PFSK-1 (cell line): ENCODE data around the gene MMP15.

ENCODE experiments used
- FOXP2 ChIP-seq: optimal IDR thresholded peaks from 2 replicates; pipeline ENCODE3; 2011; ENCODE audit warnings: borderline replicate concordance, control low read depth, inconsistent platforms; ENCODE audit not compliant: insufficient read depth; ENCODE audit errors: extremely low read length, extremely low read depth
- POLR2AphosphoS5 ChIP-seq: IDR thresholded peaks from 2 replicates; pipeline ENCODE4 v1.6.1; 2012; ENCODE audit warnings: low read depth, mild to moderate bottlenecking, control low read depth, low read length, moderate library complexity
- SIN3A ChIP-seq: IDR thresholded peaks from 2 replicates; pipeline ENCODE4 v1.6.1; 2012; ENCODE audit warnings: mild to moderate bottlenecking, low read length, moderate library complexity, borderline replicate concordance; ENCODE audit not compliant: insufficient read depth
- TAF1 ChIP-seq: IDR thresholded peaks from 2 replicates; pipeline ENCODE4 v1.6.1; 2012; ENCODE audit warnings: low read length, control low read depth, borderline replicate concordance; ENCODE audit not compliant: insufficient read depth
- TF ChIP-seq, protein P1 (sequence below), 2 experiments: IDR thresholded peaks; 2 replicates each; pipeline versions ENCODE4 v1.6.1 to v1.8.0; 2011 to 2012; ENCODE audit warnings: low read depth in 2 of 2, low read length in 2 of 2, control low read depth in 1 of 2, inconsistent platforms in 1 of 2, mild to moderate bottlenecking in 1 of 2, moderate library complexity in 1 of 2; ENCODE audit not compliant: insufficient read depth in 1 of 2

Gene MMP15

DNA sequence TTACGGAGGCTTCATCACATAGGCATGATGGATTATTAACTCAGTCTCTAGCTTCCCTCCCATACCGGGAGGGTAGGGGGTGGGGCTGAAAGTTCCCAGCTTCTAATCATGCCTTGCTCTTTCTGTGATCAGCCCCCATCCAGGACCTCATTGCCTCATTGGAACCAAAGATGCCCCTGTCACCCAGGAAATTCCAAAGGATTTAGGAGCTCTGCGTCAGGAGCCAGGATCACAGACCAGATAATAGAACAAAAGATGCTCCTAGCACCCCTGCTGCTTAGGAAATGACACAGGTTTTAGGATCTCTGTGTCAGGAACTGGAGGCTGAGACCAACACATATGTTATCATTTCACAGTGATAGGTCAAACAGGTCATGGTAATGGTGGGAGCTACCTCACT, 14.7 kb upstream of the MMP15 start:
- TF ChIP-seq, protein P1, sequence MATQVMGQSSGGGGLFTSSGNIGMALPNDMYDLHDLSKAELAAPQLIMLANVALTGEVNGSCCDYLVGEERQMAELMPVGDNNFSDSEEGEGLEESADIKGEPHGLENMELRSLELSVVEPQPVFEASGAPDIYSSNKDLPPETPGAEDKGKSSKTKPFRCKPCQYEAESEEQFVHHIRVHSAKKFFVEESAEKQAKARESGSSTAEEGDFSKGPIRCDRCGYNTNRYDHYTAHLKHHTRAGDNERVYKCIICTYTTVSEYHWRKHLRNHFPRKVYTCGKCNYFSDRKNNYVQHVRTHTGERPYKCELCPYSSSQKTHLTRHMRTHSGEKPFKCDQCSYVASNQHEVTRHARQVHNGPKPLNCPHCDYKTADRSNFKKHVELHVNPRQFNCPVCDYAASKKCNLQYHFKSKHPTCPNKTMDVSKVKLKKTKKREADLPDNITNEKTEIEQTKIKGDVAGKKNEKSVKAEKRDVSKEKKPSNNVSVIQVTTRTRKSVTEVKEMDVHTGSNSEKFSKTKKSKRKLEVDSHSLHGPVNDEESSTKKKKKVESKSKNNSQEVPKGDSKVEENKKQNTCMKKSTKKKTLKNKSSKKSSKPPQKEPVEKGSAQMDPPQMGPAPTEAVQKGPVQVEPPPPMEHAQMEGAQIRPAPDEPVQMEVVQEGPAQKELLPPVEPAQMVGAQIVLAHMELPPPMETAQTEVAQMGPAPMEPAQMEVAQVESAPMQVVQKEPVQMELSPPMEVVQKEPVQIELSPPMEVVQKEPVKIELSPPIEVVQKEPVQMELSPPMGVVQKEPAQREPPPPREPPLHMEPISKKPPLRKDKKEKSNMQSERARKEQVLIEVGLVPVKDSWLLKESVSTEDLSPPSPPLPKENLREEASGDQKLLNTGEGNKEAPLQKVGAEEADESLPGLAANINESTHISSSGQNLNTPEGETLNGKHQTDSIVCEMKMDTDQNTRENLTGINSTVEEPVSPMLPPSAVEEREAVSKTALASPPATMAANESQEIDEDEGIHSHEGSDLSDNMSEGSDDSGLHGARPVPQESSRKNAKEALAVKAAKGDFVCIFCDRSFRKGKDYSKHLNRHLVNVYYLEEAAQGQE (IDR thresholded peaks at IDR 0.05; ENCODE audit: insufficient read depth in 1 of 2, low read depth in 2 of 2, low read length in 2 of 2), result no peak
- TF ChIP-seq TAF1 (no peak), FOXP2 (no peak), SIN3A (no peak), POLR2AphosphoS5 (no peak)

DNA sequence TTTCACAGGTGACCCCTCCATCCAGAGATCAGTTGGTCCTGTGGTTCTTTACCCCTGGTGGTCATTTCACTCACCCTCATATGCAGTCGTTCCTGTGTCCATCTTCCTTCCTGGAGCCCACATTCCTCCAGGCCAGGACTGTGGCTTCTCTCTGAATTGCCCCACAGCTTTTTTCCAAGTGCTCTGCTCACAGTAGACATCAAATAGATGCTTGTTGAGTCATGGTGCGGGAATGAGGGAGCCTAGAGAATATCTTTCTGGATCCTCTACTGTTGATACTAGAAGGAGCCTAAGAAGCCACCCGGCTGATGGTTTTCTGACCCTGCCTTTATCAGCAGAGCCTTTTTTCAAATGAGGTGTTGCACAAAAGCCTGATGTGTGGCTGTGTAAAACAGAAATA, 13.9 kb upstream of the MMP15 start:
- no peak for TF ChIP-seq POLR2AphosphoS5
- TF ChIP-seq TAF1, result no peak
- TF ChIP-seq SIN3A, result no peak
- TF ChIP-seq FOXP2, result no peak
- TF ChIP-seq, protein P1 (IDR thresholded peaks at IDR 0.05; ENCODE audit: insufficient read depth in 1 of 2, low read depth in 2 of 2, low read length in 2 of 2), result no peak

DNA sequence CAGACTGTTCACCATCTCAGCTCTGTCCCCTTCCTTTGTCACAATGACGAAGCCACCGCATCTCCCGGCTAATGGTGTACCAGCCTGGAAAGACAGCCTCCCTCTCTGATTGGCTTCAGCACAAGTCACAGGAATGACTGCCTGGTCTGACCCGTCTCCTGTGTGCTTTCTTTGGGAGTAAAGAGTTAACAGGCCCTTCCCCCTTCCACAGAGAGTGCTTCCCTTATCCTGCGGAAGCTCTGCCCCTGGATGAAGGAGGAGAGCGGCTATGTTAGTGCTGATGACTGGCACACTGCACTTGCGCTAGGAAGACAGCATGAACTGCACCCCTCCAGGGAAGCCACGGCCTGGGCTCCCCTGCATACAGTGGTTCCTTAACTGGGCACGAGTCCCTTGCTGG, 13.1 kb upstream of the MMP15 start:
- TF ChIP-seq, protein P1 (IDR thresholded peaks at IDR 0.05; ENCODE audit: insufficient read depth in 1 of 2, low read depth in 2 of 2, low read length in 2 of 2), result no peak
- TF ChIP-seq POLR2AphosphoS5, result no peak
- no peak for TF ChIP-seq SIN3A
- no peak for TF ChIP-seq FOXP2
- TF ChIP-seq TAF1, result no peak

DNA sequence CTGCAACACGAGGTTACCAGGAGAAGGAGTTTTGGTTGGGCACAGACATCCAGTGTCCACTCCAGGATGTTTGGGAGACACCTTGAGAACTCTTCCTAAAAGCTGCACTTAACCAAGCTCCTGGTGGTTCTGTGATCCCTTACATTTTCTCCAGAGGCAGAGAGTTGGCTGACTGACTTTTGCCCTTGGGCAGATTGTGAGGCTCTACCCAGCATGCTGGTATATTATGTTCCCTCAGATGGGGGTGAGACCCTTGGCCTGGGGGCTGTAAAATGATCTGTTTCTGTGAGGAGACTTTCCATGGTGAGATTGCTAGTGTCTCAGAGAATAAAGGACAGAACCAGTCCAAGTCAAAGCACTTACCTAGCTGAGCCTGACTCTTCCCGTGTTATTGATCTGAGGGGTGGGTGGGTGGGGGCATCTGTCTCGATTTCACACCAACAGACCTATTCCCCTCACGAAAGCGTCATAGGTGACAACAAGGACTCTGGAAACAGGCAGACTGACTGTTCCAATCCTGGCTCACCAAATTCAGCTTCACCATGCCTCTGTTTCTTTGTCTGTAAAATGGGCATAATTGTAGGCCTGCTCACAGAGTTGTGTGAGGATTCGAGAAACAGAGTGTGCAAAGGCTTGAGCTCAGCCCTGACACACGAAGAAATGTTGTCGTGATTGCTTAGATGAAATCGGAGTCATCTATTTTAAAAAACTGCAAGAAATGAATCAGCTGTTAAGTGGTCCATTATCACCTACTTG, 12.2 kb upstream of the MMP15 start:
- no peak for TF ChIP-seq POLR2AphosphoS5
- no peak for TF ChIP-seq TAF1
- TF ChIP-seq SIN3A, result no peak
- TF ChIP-seq FOXP2, result no peak
- TF ChIP-seq, protein P1 (IDR thresholded peaks at IDR 0.05; ENCODE audit: insufficient read depth in 1 of 2, low read depth in 2 of 2, low read length in 2 of 2), result no peak
